Lung (tissue), 12 donors: ENCODE data around the gene PCGF5. TPM values are rescaled to one million over a fixed set of nuclear protein-coding genes. Genes with fewer than 3 reads are reported as not detected.

ENCODE experiments used
- ATAC-seq: fragments of 200-7000 bp; cut with Tn5 transposase; one replicate; pipeline ENCODE4 v1.9.1; 2020; ENCODE audit warnings: moderate number of reproducible peaks; ENCODE audit not compliant: insufficient read depth, low FRiP score
- DNase-seq, 3 donors: peaks; one replicate each; pipeline ENCODE4 v3.0.0-alpha.2; 2013 to 2017
- H3K27ac ChIP-seq, 2 donors: one replicate each; pipeline ENCODE4 v1.5.1; 2013; ENCODE audit warnings: mild to moderate bottlenecking in 2 of 2, moderate library complexity in 2 of 2, control low read depth in 1 of 2, inconsistent platforms in 1 of 2, low read depth in 1 of 2, low read length in 1 of 2
- H3K27me3 ChIP-seq, 3 donors: one replicate each; pipeline ENCODE4 v1.5.1; 2013; ENCODE audit warnings: low read length in 2 of 3; ENCODE audit not compliant: control insufficient read depth in 3 of 3, insufficient read depth in 3 of 3
- H3K36me3 ChIP-seq, 4 donors: one replicate each; pipeline ENCODE4 v1.5.1; 2013; ENCODE audit warnings: low read length in 4 of 4, mild to moderate bottlenecking in 1 of 4, moderate library complexity in 1 of 4; ENCODE audit not compliant: control insufficient read depth in 4 of 4, insufficient read depth in 4 of 4
- H3K4me1 ChIP-seq, 5 donors: one replicate each; pipeline ENCODE4 v1.5.1; 2013; ENCODE audit warnings: low read length in 5 of 5, mild to moderate bottlenecking in 2 of 5, moderate library complexity in 1 of 5; ENCODE audit not compliant: control insufficient read depth in 5 of 5, insufficient read depth in 5 of 5
- H3K4me3 ChIP-seq: one replicate; pipeline ENCODE4 v1.5.1; 2013; ENCODE audit warnings: mild to moderate bottlenecking, control low read depth, moderate library complexity
- H3K9ac ChIP-seq, 2 donors: one replicate each; pipeline ENCODE4 v1.5.1; 2013; ENCODE audit warnings: low read length in 2 of 2, control low read depth in 1 of 2; ENCODE audit not compliant: insufficient read depth in 1 of 2
- H3K9me3 ChIP-seq, 4 donors: one replicate each; pipeline ENCODE4 v1.5.1; 2013; ENCODE audit warnings: low read length in 3 of 4, mild to moderate bottlenecking in 1 of 4, moderate library complexity in 1 of 4; ENCODE audit not compliant: control insufficient read depth in 4 of 4, insufficient read depth in 3 of 4
- CTCF ChIP-seq: IDR thresholded peaks from 2 replicates; pipeline ENCODE4 v1.5.1; 2012; ENCODE audit warnings: mild to moderate bottlenecking; ENCODE audit errors: control extremely low read depth, extremely low read depth
- WGBS, 2 donors: extraction: QIAGEN DNeasy Blood & Tissue Kit; methylation state at CpG; one replicate each; pipeline ENCODE4 v1.1.7; 2013; 5-methylcytosine and 5-hydroxymethylcytosine counted together
- polyA plus RNA-seq, 2 donors: library from polyadenylated mRNA; stranded (reverse); fragments of 200-250 nt; gene quantifications; one replicate each; pipeline ENCODE4 v1.2.1, GENCODE V29; 2013
- total RNA-seq, 2 donors: library from RNA; depleted of rRNA in 1 of 2; stranded (reverse); fragments of >200 nt in 1 of 2; gene quantifications; one replicate each; pipeline ENCODE4 v1.2.1, GENCODE V29; 2014 to 2021
- donor health status: control.
- donor health status: control.
- donor health status: Bipolar disorder and iron deficiency.
- donor health status: healthy.
- donor health status: DM: yes; HTN: yes; CAD: no.

Gene PCGF5
- total and polyA plus RNA-seq, 4 donors = 27.2 to 36.9 (median 32.6) TPM

GRCh38 chr10:91198781-91199180 lies 21.7 kb upstream of the PCGF5 start:
- Histone ChIP-seq H3K9ac (no peak overlapping the region), H3K4me3 (no peak overlapping the region), H3K27me3 (no peaks in the 10 kb centered on the region), H3K27ac (peak overlapping the region in 1 of 2 donors; percentile 9), H3K9me3 (no peaks in the 10 kb centered on the region), H3K36me3 (no peaks in the 10 kb centered on the region), H3K4me1 (peaks cover 0 to 48% (median 2%) of the 10 kb centered on the region in 5 donors)
- TF ChIP-seq CTCF = no peak
- DNase-seq (peak in 2 of 3 donors; percentile 63 to 82), ATAC-seq (peak; percentile 74)
- WGBS, 2 donors = 7 to 13% methylated on average over 1 of the region's 1 CpG

DNA sequence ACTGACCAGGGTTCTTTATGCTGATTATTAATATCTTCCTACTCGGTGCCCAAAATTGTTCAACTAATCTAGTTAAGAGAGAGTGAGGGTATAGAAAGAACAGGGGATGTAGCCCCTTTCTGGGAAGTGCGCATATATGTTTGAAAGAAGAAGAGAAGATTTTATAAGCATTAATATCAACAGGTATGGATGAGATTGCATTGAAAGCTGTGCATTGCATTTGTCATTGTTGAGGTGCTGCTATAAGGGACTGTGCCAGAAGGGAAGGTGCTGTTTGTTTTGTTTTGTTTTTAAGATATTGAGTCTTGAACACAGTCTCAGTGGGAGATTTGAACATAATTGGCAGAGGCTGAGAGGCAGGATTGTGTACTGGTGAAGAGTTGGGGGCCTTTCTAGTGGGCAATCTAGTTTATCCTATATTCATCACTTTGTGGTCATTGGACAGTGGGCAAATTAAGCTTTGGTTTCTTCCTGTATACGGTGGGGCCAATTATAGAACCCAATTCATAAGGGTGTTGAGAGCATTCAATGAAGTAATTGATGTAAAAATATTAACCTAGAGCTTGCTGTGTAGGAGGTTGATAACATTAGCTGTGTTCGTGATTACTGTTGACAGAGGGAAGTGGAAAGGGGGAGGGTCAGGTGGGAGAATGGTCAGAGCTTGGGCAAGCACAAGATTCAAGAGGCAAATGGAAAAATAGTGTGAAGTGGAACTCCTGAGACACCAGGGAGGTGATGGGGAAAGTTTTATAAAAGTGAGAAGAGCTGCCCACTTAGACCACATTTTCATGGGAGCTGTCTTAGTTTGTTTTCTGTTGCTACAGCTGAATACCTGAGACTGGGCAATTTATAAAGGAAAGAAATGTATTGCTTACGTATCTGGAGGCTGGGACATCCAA lies 19.9 kb upstream of the PCGF5 start:
- no peak overlapping the region for H3K27ac ChIP-seq

DNA sequence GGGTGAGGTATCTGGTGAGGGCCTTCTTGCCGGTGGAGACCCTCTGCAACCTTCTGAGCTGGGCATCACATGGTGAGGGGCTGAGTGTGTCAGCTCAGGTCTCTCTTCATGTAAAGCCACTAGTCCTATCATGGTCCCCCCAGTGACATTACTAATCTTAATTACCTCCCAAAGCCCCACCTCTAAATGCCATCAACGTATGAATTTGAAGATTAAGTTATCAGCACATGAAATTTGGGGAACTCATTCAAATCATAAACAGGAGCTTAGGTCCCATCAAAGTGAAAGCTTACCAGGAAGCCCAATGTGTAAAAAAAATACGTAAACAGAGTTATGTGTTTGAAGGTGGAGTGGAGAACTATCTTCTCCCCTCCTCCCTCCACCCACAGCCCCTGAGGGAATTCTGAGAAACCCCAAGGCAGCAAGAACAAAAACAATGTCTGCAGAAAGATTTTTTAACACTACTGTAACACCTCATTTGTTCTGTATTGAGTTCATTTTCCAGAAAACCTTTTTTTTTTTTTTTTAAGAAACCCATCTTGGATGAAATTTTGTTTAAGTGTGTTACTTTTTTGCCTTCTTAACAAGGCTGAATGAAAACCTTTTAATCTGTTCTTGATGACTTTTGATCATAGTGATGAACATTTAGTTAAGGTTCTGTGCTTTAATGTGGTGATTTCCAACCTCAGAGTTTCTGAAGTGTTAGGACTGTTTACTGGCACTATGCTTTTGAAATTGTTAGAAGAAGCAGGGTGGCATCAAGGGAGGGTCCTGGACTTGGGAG lies 19.1 kb upstream of the PCGF5 start:
- no peak for TF ChIP-seq CTCF
- DNase-seq (no peak), ATAC-seq (no peak)
- H3K27me3 ChIP-seq = no peaks in the 10 kb centered on the region
- H3K9ac ChIP-seq = no peak overlapping the region
- WGBS, 2 donors = 51% methylated on average over 3 of the region's 3 CpGs
- H3K9me3 ChIP-seq = no peaks in the 10 kb centered on the region
- peaks cover 0 to 43% (median 2%) of the 10 kb centered on the region in 5 donors for H3K4me1 ChIP-seq
- H3K36me3 ChIP-seq = no peaks in the 10 kb centered on the region
- H3K4me3 ChIP-seq = no peak overlapping the region
- H3K27ac ChIP-seq = no peak overlapping the region

More for the DNA sequence above, 19.9 kb upstream of the PCGF5 start:
- no peak for TF ChIP-seq CTCF
- peaks cover 0 to 44% (median 2%) of the 10 kb centered on the region in 5 donors for H3K4me1 ChIP-seq
- DNase-seq = no peak
- 60 to 77% methylated on average over 5 of the region's 5 CpGs for WGBS, 2 donors
- no peaks in the 10 kb centered on the region for H3K36me3 ChIP-seq
- H3K4me3 ChIP-seq = no peak overlapping the region
- no peak overlapping the region for H3K9ac ChIP-seq
- H3K9me3 ChIP-seq = no peaks in the 10 kb centered on the region
- no peak for ATAC-seq
- no peaks in the 10 kb centered on the region for H3K27me3 ChIP-seq
